K562 (cell line): Measurements from ENCODE around the gene MYRIP. TPM values are rescaled to one million over a fixed set of nuclear protein-coding genes. Genes with fewer than 3 reads are reported as not detected.

Experiments
- ATAC-seq: fragments of 200-7000 bp; cut with Tn5 transposase; 3 replicates; pipeline ENCODE4 v1.9.1; 2020; ENCODE audit warnings: moderate library complexity
- BruUV-seq: library from RNA; stranded (reverse); fragments of 400-500 nt; replicated peaks from 2 replicates; lab custom pipeline; 2021; lab: Mats Ljungman, UMichigan
- CTCF ChIA-PET: fragments of 300-600 bp; formaldehyde crosslinking; extraction: SDS; loops from one replicate; lab custom pipeline; 2021; ENCODE audit warnings: low intra/inter-chr PET ratio; lab: Yijun Ruan, JAX
- POLR2A ChIA-PET: fragments of 300-600, 350-650 bp; sonication (Branson Sonifier 250); formaldehyde crosslinking; extraction: SDS; loops from one replicate; lab custom pipeline; 2021; ENCODE audit warnings: antibody characterized with exemption, inconsistent platforms; lab: Yijun Ruan, JAX
- DNase-seq, 4 experiments: peaks; one replicate each; pipeline versions ENCODE4 v3.0.0 to v3.0.0-alpha.2; 2011 to 2018; ENCODE audit warnings: low spot score in 3 of 4, mixed read lengths in 3 of 4; ENCODE audit errors: extremely low read depth in 1 of 4
- FAIRE-seq: peaks from 2 replicates; lab custom pipeline; 2011; peaks lifted over from hg19 to GRCh38; lab: Jason Lieb, UNC
- H2AFZ ChIP-seq: 2 replicates; pipeline ENCODE4 v1.6.0; 2011; ENCODE audit warnings: low read depth, low read length, control low read depth, inconsistent platforms
- H3K27ac ChIP-seq: fragments of 200-600 bp; 3 replicates; pipeline ENCODE4 v1.8.0; 2011; ENCODE audit warnings: low read depth, mild to moderate bottlenecking, control low read depth, inconsistent platforms, low read length, moderate library complexity, mixed read lengths; ENCODE audit errors: extremely low read depth
- H3K27me3 ChIP-seq, 2 experiments: fragments of 300-600 bp in 1 of 2; 2 replicates in 1 of 2; 3 replicates in 1 of 2; pipeline versions ENCODE4 v1.6.0 to v1.8.0; 2011; ENCODE audit warnings: inconsistent platforms in 2 of 2, low read length in 2 of 2, mild to moderate bottlenecking in 1 of 2, mixed read lengths in 1 of 2, moderate library complexity in 1 of 2; ENCODE audit not compliant: control insufficient read depth in 2 of 2, insufficient read depth in 2 of 2
- H3K36me3 ChIP-seq: fragments of 300-600 bp; 3 replicates; pipeline ENCODE4 v1.8.0; 2011; ENCODE audit warnings: mild to moderate bottlenecking, low read length, inconsistent platforms; ENCODE audit not compliant: control insufficient read depth, insufficient read depth
- H3K4me1 ChIP-seq, 2 experiments: fragments of 200-600 bp in 1 of 2; replicated peaks in 1 of 2; 2 replicates in 1 of 2; 3 replicates in 1 of 2; pipeline versions ENCODE4 v1.5.1 to v1.8.0; 2011; ENCODE audit warnings: inconsistent platforms in 2 of 2, low read length in 2 of 2, mild to moderate bottlenecking in 1 of 2, mixed read lengths in 1 of 2, moderate library complexity in 1 of 2; ENCODE audit not compliant: control insufficient read depth in 2 of 2, insufficient read depth in 2 of 2
- H3K4me2 ChIP-seq: 2 replicates; pipeline ENCODE4 v1.6.1; 2011; ENCODE audit warnings: low read length, control low read depth, inconsistent platforms, mixed read lengths; ENCODE audit not compliant: insufficient read depth
- H3K4me3 ChIP-seq: fragments of 200-600 bp; sonication (generic), shearing (Covaris generic); 2 replicates; pipeline ENCODE4 v1.5.1; 2016; ENCODE audit warnings: control low read depth, inconsistent platforms
- H3K79me2 ChIP-seq: fragments of 200-600 bp; 3 replicates; pipeline ENCODE4 v1.8.0; 2011; ENCODE audit warnings: low read length, inconsistent platforms; ENCODE audit not compliant: control insufficient read depth, insufficient read depth
- H3K9ac ChIP-seq, 2 experiments: 2 replicates each; pipeline versions ENCODE4 v1.6.0 to v1.6.1; 2011; ENCODE audit warnings: low read depth in 2 of 2, low read length in 2 of 2, control low read depth in 1 of 2, inconsistent platforms in 1 of 2, mild to moderate bottlenecking in 1 of 2, mixed read lengths in 1 of 2; ENCODE audit not compliant: insufficient read depth in 1 of 2
- H3K9me1 ChIP-seq: one replicate; pipeline ENCODE4 v1.6.0; 2011; ENCODE audit warnings: inconsistent platforms, mild to moderate bottlenecking, low read length, moderate library complexity; ENCODE audit not compliant: control insufficient read depth, insufficient read depth
- H3K9me3 ChIP-seq: replicated peaks from 2 replicates; pipeline ENCODE4 v1.5.1; 2011; ENCODE audit warnings: low read depth, low read length, inconsistent platforms; ENCODE audit not compliant: control insufficient read depth, insufficient read depth
- H4K20me1 ChIP-seq: replicated peaks from 2 replicates; pipeline ENCODE4 v1.6.1; 2011; ENCODE audit warnings: low read length, inconsistent platforms, mixed read lengths; ENCODE audit not compliant: control insufficient read depth, insufficient read depth
- CBFB ChIP-seq: sonication (generic); formaldehyde crosslinking; IDR thresholded peaks from 2 replicates; pipeline ENCODE4 v1.4.0; 2020; ENCODE audit warnings: mild to moderate bottlenecking, missing genetic modification reagents
- HDAC3 ChIP-seq: fragments of 450-650 bp; IDR thresholded peaks from 2 replicates; pipeline ENCODE4 v1.6.1; 2018; ENCODE audit warnings: borderline replicate concordance, mild to moderate bottlenecking, moderate library complexity; ENCODE audit not compliant: partially characterized antibody
- POLR3A ChIP-seq: IDR thresholded peaks from 2 replicates; pipeline ENCODE4 v1.6.1; 2011; ENCODE audit warnings: borderline replicate concordance, mild to moderate bottlenecking, moderate library complexity; ENCODE audit not compliant: insufficient read length, insufficient read depth; ENCODE audit errors: extremely low read depth
- RBFOX2 ChIP-seq: fragments of 200-400 bp; formaldehyde crosslinking; IDR thresholded peaks from 2 replicates; pipeline ENCODE4 v1.6.1; 2017; ENCODE audit warnings: low read depth, mild to moderate bottlenecking, low read length, moderate library complexity
- SMARCE1 ChIP-seq: fragments of 450-650 bp; IDR thresholded peaks from 2 replicates; pipeline ENCODE4 v1.7.1; 2016; ENCODE audit warnings: mild to moderate bottlenecking
- SPI1 ChIP-seq: IDR thresholded peaks from 2 replicates; pipeline ENCODE4 v1.6.1; 2011; ENCODE audit warnings: low read depth, low read length, control low read depth, borderline replicate concordance
- WGBS: fragments of 100-300 bp; shearing (Covaris generic); methylation state at CpG from one replicate; pipeline ENCODE4 v1.1.6; 2016; ENCODE audit warnings: low coverage, mixed read lengths; ENCODE audit not compliant: insufficient coverage; ENCODE audit errors: missing lambda C conversion rate; 5-methylcytosine and 5-hydroxymethylcytosine counted together
- in situ Hi-C: fragments of 300-500 bp; cut with MboI; formaldehyde crosslinking; loops from 4 replicates; pipeline ENCODE4 v1.15.0; 2018; ENCODE audit warnings: inconsistent platforms, mixed read lengths
- intact Hi-C: fragments of 100-400 bp; cut with micrococcal nuclease; formaldehyde crosslinking; loops from 2 replicates; pipeline ENCODE4 v1.14.2; 2022
- polyA plus RNA-seq, 8 experiments: library from polyadenylated mRNA; depleted of rRNA in 4 of 8; stranded (reverse) in 5 of 8; unstranded in 3 of 8; fragments of >200 nt; fragmentation: Nextera tagmentation in 2 of 8; fragmentation: Illumina TruSeq in 1 of 8; extraction: Ambion mirVana in 2 of 8; extraction: Trizol in 1 of 8; gene quantifications; 2 replicates each; pipeline versions ENCODE4 v1.2.1 to v1.2.3, GENCODE V29; 2011 to 2014; ENCODE audit warnings: inconsistent platforms in 1 of 8, missing spikeins in 1 of 8
- total RNA-seq, 7 experiments: library from RNA; depleted of rRNA in 6 of 7; stranded (reverse); fragments of >200 nt in 6 of 7; fragmentation: Illumina TruSeq in 2 of 7; extraction: Trizol in 2 of 7; gene quantifications; 2 replicates each; pipeline versions ENCODE4 v1.2.1 to v1.2.3, GENCODE V29; 2011 to 2021; ENCODE audit warnings: low replicate concordance in 1 of 7
- TF ChIP-seq, protein P1 (sequence below): sonication (generic); formaldehyde crosslinking; IDR thresholded peaks from 2 replicates; pipeline ENCODE4 v1.8.0; 2023; ENCODE audit warnings: missing genetic modification reagents, mild to moderate bottlenecking, borderline replicate concordance
- TF ChIP-seq, protein P2 (sequence below): fragments of 450-650 bp; formaldehyde crosslinking; IDR thresholded peaks from 2 replicates; pipeline ENCODE4 v1.4.0; 2022; ENCODE audit warnings: missing genetic modification characterization

The MYRIP gene
- total and polyA plus RNA-seq, 9 of the 15 experiments (the other 6 are each of a cell fraction or from before 2014, with no cell fraction given) = 0.03 to 0.12 TPM; not detected in 7

- Histone ChIP-seq H3K9ac (no peak overlapping the region), H3K27me3 (peaks cover 6 to 30% of the 10 kb centered on the region in 2 experiments; a peak in 2 of 5 replicates), H3K4me3 (no peak overlapping the region), H3K27ac (no peak overlapping the region), H4K20me1 (no peaks in the 10 kb centered on the region), H3K9me1 (no peaks in the 10 kb centered on the region), H2AFZ (no peak overlapping the region), H3K79me2 (no peaks in the 10 kb centered on the region), H3K4me1 (no peaks in the 10 kb centered on the region), H3K4me2 (no peak overlapping the region), H3K9me3 (no peaks in the 10 kb centered on the region), H3K36me3 (no peaks in the 10 kb centered on the region)
- DNase-seq (no peak), FAIRE-seq (no peak), ATAC-seq (no peak)
- in situ Hi-C loops (no loop called here), intact Hi-C loops (no loop called here)
- TF ChIP-seq POLR3A = no peak
- TF ChIP-seq CBFB (CRISPR knock-in tag) = no peak
- POLR2A ChIA-PET = interaction anchor here (0.8 kb wide), 1 partner anchor 90 kb away, joined by 3 read pairs; no protein-coding TSS in a partner anchor
- 6% methylated on average over 6 of the region's 6 CpGs for WGBS
- no TSS peak for BruUV-seq
- CTCF ChIA-PET = no interaction called here
These were observed 415.5 kb downstream of the MYRIP start for GRCh38 chr3:40224796-40225515.

DNA sequence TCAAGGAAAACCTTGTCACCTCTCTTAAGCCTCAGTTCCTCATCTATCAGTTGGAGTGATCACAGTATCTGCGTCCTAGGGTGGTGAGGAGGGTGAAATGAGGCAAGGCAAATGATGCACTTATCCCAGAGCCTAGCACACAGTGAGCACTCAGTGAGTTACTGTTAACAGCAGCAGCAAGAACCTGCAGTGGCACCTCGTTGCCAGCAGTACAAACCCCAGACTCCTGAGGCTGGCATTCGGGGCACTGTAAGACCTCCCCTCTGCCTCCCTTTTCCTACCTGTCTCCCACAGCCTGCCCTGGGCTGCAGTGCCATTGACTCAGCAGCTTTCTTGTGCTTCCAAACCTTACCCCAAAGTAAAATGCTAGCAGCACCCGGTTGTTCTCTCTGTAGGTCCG is 417.2 kb downstream of the MYRIP start:
- Histone ChIP-seq H3K27ac (no peak overlapping the region), H3K9me1 (no peaks in the 10 kb centered on the region), H3K79me2 (no peaks in the 10 kb centered on the region), H3K4me2 (no peak overlapping the region), H3K9me3 (no peaks in the 10 kb centered on the region), H2AFZ (no peak overlapping the region), H3K4me1 (no peaks in the 10 kb centered on the region), H3K27me3 (peaks cover 9 to 30% of the 10 kb centered on the region in 2 experiments; a peak in 2 of 5 replicates), H3K4me3 (no peak overlapping the region), H3K9ac (no peak overlapping the region), H4K20me1 (no peaks in the 10 kb centered on the region), H3K36me3 (no peaks in the 10 kb centered on the region)
- POLR2A ChIA-PET = no interaction called here
- intact Hi-C loops (no loop called here), in situ Hi-C loops (no loop called here)
- CTCF ChIA-PET = no interaction called here
- ATAC-seq (no peak), DNase-seq (no peak), FAIRE-seq (no peak)
- no TSS peak for BruUV-seq
- 3% methylated on average over 5 of the region's 5 CpGs for WGBS
- TF ChIP-seq SPI1 (no peak), SMARCE1 (no peak), HDAC3 (no peak), RBFOX2 (no peak)
- TF ChIP-seq, protein P1, sequence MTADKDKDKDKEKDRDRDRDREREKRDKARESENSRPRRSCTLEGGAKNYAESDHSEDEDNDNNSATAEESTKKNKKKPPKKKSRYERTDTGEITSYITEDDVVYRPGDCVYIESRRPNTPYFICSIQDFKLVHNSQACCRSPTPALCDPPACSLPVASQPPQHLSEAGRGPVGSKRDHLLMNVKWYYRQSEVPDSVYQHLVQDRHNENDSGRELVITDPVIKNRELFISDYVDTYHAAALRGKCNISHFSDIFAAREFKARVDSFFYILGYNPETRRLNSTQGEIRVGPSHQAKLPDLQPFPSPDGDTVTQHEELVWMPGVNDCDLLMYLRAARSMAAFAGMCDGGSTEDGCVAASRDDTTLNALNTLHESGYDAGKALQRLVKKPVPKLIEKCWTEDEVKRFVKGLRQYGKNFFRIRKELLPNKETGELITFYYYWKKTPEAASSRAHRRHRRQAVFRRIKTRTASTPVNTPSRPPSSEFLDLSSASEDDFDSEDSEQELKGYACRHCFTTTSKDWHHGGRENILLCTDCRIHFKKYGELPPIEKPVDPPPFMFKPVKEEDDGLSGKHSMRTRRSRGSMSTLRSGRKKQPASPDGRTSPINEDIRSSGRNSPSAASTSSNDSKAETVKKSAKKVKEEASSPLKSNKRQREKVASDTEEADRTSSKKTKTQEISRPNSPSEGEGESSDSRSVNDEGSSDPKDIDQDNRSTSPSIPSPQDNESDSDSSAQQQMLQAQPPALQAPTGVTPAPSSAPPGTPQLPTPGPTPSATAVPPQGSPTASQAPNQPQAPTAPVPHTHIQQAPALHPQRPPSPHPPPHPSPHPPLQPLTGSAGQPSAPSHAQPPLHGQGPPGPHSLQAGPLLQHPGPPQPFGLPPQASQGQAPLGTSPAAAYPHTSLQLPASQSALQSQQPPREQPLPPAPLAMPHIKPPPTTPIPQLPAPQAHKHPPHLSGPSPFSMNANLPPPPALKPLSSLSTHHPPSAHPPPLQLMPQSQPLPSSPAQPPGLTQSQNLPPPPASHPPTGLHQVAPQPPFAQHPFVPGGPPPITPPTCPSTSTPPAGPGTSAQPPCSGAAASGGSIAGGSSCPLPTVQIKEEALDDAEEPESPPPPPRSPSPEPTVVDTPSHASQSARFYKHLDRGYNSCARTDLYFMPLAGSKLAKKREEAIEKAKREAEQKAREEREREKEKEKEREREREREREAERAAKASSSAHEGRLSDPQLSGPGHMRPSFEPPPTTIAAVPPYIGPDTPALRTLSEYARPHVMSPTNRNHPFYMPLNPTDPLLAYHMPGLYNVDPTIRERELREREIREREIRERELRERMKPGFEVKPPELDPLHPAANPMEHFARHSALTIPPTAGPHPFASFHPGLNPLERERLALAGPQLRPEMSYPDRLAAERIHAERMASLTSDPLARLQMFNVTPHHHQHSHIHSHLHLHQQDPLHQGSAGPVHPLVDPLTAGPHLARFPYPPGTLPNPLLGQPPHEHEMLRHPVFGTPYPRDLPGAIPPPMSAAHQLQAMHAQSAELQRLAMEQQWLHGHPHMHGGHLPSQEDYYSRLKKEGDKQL (CRISPR knock-in tag) = no peak
- TF ChIP-seq, protein P2, sequence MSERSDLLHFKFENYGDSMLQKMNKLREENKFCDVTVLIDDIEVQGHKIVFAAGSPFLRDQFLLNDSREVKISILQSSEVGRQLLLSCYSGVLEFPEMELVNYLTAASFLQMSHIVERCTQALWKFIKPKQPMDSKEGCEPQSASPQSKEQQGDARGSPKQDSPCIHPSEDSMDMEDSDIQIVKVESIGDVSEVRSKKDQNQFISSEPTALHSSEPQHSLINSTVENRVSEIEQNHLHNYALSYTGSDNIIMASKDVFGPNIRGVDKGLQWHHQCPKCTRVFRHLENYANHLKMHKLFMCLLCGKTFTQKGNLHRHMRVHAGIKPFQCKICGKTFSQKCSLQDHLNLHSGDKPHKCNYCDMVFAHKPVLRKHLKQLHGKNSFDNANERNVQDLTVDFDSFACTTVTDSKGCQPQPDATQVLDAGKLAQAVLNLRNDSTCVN = no peak
